Epithelial cell of prostate (primary cell): ENCODE data around the gene SMKR1.

Experiments used
- DNase-seq: peaks from one replicate; pipeline ENCODE4 v3.0.0-alpha.2; 2011; ENCODE audit warnings: low read depth, low spot score
- H3K27ac ChIP-seq: fragments of 450-650 bp; 2 replicates; pipeline ENCODE4 v1.5.1; 2017; ENCODE audit warnings: mild to moderate bottlenecking

SMKR1 gene

GRCh38 chr7:129559564-129559963, 57.2 kb downstream of the SMKR1 start:
- no peak for DNase-seq
- H3K27ac ChIP-seq = no peak overlapping the region

GRCh38 chr7:129560831-129561230, 58.5 kb downstream of the SMKR1 start:
- no peak overlapping the region for H3K27ac ChIP-seq
- DNase-seq = no peak

- DNase-seq = no peak
- no peak overlapping the region for H3K27ac ChIP-seq
Measured at GRCh38 chr7:129561677-129562359, 59.5 kb downstream of the SMKR1 start.
